Measurements from ENCODE around the gene DPYSL5. TPM values are rescaled to one million over a fixed set of nuclear protein-coding genes. Genes with fewer than 3 reads are reported as not detected.

The DPYSL5 gene
- total and polyA plus RNA-seq, 2 of the 13 experiments (the other 11 are each of a cell fraction or from before 2014, with no cell fraction given): 0.15 TPM; not detected in 1

DNA sequence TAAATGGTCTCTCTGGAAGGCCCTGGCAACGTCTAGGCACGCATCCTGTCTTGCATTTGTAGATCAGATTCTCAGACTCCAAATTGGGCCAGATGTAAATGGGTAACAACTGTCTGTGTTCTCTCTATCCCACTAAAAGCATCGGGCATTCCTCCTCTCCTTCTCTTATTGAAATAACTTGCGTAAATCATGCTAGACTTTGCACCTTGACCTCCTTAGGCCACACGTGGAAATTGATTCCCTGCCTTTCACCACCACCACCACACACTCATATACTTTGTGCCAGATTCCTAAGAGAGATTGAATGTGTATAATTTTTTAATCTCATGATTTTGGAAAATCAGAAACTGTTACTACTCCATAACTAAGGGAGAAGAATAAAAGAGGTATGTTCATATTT is 143.8 kb downstream of the DPYSL5 start (continued):
- TF ChIP-seq, protein P1, sequence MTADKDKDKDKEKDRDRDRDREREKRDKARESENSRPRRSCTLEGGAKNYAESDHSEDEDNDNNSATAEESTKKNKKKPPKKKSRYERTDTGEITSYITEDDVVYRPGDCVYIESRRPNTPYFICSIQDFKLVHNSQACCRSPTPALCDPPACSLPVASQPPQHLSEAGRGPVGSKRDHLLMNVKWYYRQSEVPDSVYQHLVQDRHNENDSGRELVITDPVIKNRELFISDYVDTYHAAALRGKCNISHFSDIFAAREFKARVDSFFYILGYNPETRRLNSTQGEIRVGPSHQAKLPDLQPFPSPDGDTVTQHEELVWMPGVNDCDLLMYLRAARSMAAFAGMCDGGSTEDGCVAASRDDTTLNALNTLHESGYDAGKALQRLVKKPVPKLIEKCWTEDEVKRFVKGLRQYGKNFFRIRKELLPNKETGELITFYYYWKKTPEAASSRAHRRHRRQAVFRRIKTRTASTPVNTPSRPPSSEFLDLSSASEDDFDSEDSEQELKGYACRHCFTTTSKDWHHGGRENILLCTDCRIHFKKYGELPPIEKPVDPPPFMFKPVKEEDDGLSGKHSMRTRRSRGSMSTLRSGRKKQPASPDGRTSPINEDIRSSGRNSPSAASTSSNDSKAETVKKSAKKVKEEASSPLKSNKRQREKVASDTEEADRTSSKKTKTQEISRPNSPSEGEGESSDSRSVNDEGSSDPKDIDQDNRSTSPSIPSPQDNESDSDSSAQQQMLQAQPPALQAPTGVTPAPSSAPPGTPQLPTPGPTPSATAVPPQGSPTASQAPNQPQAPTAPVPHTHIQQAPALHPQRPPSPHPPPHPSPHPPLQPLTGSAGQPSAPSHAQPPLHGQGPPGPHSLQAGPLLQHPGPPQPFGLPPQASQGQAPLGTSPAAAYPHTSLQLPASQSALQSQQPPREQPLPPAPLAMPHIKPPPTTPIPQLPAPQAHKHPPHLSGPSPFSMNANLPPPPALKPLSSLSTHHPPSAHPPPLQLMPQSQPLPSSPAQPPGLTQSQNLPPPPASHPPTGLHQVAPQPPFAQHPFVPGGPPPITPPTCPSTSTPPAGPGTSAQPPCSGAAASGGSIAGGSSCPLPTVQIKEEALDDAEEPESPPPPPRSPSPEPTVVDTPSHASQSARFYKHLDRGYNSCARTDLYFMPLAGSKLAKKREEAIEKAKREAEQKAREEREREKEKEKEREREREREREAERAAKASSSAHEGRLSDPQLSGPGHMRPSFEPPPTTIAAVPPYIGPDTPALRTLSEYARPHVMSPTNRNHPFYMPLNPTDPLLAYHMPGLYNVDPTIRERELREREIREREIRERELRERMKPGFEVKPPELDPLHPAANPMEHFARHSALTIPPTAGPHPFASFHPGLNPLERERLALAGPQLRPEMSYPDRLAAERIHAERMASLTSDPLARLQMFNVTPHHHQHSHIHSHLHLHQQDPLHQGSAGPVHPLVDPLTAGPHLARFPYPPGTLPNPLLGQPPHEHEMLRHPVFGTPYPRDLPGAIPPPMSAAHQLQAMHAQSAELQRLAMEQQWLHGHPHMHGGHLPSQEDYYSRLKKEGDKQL (CRISPR knock-in tag; IDR thresholded peaks at IDR 0.05; ENCODE audit: low read depth): no peak
- TF ChIP-seq PCBP1 (IDR thresholded peaks at IDR 0.05; ENCODE audit: borderline replicate concordance, low read depth, low read length) (no peak), ZNF331 (CRISPR knock-in tag; IDR thresholded peaks at IDR 0.05) (no peak), JDP2 (CRISPR knock-in tag; IDR thresholded peaks at IDR 0.05; ENCODE audit: borderline replicate concordance) (no peak), ATAD3A (CRISPR knock-in tag; IDR thresholded peaks at IDR 0.05) (no peak), ZNF484 (CRISPR knock-in tag; IDR thresholded peaks at IDR 0.05; ENCODE audit: borderline replicate concordance, low read depth) (no peak), TP53 (CRISPR knock-in tag; conservative IDR thresholded peaks at IDR 0.05) (no peak), EEA1 (CRISPR knock-in tag; IDR thresholded peaks at IDR 0.05; ENCODE audit: borderline replicate concordance) (no peak), REL (CRISPR knock-in tag; conservative IDR thresholded peaks at IDR 0.05) (no peak), MAFK (conservative IDR thresholded peaks at IDR 0.05 in 1 of 2, IDR thresholded peaks at IDR 0.05 in 1 of 2; ENCODE audit: low read length in 2 of 2) (no peak), ZNF547 (CRISPR knock-in tag; IDR thresholded peaks at IDR 0.05) (no peak), U2AF1 (optimal IDR thresholded peaks at IDR 0.05; ENCODE audit: low read depth, low read length) (no peak)
- TF ChIP-seq, protein P2, sequence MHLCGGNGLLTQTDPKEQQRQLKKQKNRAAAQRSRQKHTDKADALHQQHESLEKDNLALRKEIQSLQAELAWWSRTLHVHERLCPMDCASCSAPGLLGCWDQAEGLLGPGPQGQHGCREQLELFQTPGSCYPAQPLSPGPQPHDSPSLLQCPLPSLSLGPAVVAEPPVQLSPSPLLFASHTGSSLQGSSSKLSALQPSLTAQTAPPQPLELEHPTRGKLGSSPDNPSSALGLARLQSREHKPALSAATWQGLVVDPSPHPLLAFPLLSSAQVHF (CRISPR knock-in tag; IDR thresholded peaks at IDR 0.05): no peak
- TF ChIP-seq, protein P3, sequence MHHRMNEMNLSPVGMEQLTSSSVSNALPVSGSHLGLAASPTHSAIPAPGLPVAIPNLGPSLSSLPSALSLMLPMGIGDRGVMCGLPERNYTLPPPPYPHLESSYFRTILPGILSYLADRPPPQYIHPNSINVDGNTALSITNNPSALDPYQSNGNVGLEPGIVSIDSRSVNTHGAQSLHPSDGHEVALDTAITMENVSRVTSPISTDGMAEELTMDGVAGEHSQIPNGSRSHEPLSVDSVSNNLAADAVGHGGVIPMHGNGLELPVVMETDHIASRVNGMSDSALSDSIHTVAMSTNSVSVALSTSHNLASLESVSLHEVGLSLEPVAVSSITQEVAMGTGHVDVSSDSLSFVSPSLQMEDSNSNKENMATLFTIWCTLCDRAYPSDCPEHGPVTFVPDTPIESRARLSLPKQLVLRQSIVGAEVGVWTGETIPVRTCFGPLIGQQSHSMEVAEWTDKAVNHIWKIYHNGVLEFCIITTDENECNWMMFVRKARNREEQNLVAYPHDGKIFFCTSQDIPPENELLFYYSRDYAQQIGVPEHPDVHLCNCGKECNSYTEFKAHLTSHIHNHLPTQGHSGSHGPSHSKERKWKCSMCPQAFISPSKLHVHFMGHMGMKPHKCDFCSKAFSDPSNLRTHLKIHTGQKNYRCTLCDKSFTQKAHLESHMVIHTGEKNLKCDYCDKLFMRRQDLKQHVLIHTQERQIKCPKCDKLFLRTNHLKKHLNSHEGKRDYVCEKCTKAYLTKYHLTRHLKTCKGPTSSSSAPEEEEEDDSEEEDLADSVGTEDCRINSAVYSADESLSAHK (CRISPR knock-in tag; IDR thresholded peaks at IDR 0.05; ENCODE audit: borderline replicate concordance): no peak
- TF ChIP-seq, protein P4, sequence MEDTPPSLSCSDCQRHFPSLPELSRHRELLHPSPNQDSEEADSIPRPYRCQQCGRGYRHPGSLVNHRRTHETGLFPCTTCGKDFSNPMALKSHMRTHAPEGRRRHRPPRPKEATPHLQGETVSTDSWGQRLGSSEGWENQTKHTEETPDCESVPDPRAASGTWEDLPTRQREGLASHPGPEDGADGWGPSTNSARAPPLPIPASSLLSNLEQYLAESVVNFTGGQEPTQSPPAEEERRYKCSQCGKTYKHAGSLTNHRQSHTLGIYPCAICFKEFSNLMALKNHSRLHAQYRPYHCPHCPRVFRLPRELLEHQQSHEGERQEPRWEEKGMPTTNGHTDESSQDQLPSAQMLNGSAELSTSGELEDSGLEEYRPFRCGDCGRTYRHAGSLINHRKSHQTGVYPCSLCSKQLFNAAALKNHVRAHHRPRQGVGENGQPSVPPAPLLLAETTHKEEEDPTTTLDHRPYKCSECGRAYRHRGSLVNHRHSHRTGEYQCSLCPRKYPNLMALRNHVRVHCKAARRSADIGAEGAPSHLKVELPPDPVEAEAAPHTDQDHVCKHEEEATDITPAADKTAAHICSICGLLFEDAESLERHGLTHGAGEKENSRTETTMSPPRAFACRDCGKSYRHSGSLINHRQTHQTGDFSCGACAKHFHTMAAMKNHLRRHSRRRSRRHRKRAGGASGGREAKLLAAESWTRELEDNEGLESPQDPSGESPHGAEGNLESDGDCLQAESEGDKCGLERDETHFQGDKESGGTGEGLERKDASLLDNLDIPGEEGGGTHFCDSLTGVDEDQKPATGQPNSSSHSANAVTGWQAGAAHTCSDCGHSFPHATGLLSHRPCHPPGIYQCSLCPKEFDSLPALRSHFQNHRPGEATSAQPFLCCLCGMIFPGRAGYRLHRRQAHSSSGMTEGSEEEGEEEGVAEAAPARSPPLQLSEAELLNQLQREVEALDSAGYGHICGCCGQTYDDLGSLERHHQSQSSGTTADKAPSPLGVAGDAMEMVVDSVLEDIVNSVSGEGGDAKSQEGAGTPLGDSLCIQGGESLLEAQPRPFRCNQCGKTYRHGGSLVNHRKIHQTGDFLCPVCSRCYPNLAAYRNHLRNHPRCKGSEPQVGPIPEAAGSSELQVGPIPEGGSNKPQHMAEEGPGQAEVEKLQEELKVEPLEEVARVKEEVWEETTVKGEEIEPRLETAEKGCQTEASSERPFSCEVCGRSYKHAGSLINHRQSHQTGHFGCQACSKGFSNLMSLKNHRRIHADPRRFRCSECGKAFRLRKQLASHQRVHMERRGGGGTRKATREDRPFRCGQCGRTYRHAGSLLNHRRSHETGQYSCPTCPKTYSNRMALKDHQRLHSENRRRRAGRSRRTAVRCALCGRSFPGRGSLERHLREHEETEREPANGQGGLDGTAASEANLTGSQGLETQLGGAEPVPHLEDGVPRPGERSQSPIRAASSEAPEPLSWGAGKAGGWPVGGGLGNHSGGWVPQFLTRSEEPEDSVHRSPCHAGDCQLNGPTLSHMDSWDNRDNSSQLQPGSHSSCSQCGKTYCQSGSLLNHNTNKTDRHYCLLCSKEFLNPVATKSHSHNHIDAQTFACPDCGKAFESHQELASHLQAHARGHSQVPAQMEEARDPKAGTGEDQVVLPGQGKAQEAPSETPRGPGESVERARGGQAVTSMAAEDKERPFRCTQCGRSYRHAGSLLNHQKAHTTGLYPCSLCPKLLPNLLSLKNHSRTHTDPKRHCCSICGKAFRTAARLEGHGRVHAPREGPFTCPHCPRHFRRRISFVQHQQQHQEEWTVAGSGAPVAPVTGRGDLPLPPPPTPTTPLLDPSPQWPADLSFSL (CRISPR knock-in tag; IDR thresholded peaks at IDR 0.05): no peak

Measured in HepG2 (cell line).